GM03348 (cell line): ENCODE data around the gene AFP.
"Not testable (repeated sequence)": the region's sequence is repeated elsewhere in the genome, so short reads cannot be mapped to it uniquely, and the experiment has no call there.

ENCODE experiments used
- DNase-seq: peaks from one replicate; pipeline ENCODE4 v3.0.0; 2012; ENCODE audit warnings: low spot score

Gene AFP

DNA sequence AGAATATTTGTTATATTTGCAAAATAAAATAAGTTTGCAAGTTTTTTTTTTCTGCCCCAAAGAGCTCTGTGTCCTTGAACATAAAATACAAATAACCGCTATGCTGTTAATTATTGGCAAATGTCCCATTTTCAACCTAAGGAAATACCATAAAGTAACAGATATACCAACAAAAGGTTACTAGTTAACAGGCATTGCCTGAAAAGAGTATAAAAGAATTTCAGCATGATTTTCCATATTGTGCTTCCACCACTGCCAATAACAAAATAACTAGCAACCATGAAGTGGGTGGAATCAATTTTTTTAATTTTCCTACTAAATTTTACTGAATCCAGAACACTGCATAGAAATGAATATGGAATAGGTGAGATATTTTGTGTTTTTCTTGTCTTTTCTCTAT lies at the start of gene AFP:
AFP (plus strand) TSS at position 238 of the 400 bp plus-strand sequence; CDS start at position 280, 42 bp downstream.
- no peak for DNase-seq

DNA sequence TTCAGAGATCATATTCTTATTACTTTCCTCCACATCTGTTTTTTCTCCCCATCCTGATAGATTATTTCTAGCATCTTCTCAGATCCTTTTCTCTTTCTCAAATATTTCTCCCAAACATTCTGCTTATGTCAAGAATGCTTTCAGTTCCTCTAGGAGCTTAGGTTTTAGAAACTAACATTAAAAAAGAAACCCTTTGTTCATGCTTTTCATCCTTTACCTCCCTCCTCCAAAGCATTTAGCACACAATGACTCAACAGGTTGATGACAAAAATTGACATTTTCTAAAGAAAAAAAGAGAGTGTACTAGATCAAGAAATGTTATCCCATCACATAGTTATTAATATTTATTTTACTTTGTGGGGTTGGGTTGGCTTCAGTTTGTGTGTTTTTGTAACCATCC lies 48.5 kb upstream of the AFP start:
- DNase-seq: no peak

DNA sequence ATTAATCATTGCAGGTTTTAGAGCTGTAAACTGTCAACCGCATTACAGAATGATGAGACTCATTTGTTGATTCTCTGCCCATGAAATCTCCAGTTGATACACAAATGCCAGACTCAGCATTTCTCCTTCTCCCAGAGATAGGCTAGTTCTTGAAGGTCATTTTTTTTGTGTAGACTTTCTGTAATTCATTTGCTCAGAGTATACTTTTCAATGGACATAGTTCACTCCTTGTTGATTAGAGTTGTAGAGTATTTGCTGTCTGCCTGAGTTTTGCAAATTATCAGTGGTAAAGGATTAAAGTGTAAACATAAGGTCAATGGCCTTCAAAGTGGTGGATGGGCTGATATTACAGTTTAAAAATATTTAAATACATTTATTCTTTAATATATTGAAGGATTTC lies 47.1 kb upstream of the AFP start:
- DNase-seq: no peak

DNA sequence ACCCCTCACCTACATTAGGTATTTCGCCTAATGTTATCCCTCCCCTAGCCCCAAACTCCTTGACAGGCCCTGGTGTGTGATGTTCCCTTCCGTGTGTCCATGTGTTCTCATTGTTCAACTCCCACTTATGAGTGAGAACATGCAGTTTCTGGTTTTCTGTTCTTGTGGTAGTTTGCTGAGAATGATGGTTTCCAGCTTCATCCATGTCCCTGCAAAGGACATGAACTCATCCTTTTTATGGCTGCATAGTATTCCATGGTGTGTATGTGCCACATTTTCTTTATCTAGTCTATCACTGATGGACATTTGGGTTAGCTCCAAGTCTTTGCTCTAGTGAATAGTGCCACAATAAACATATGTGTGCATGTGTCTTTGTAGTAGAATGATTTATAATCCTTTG lies 46.4 kb upstream of the AFP start:
- DNase-seq: not testable (repeated sequence)

DNA sequence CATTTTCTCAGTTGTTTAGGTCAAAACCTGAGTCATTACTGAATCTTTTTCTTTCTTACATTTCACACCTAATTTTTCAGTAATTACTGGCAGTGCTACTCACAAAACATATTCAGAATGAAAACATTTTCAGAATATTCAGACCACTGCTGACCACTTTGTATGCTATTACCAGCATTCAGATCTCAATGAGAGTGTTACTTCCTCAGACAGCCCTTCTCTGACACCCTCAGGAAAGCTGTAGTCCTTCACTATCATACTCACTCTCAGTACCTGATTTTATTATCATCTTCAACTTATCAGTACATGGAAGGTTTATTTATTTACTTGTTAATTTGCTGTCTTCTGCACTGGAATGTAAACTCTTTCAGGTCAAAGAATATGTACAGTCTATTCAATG lies 44.2 kb upstream of the AFP start:
- no peak for DNase-seq

- DNase-seq: no peak
These were observed 43.1 kb upstream of the AFP start for GRCh38 chr4:73392936-73393335.

DNA sequence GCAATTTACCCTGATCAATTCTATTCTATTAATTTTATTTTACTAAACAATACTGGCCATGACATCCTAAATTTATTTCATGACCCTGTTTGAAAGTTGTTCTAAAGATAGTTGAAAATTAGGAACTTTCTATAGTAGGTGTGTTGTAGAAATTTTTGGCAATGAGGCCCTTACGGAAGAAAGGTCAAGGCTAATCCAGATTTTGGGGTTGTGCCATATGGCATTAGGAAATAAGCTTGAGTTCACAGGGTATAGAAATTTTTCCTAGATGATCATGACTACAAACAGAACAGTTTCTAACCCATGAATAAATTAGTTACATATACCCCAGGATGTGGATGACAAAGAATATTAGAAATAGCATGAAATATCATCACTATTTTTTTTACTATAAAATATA lies 39.7 kb upstream of the AFP start:
- no peak for DNase-seq

DNA sequence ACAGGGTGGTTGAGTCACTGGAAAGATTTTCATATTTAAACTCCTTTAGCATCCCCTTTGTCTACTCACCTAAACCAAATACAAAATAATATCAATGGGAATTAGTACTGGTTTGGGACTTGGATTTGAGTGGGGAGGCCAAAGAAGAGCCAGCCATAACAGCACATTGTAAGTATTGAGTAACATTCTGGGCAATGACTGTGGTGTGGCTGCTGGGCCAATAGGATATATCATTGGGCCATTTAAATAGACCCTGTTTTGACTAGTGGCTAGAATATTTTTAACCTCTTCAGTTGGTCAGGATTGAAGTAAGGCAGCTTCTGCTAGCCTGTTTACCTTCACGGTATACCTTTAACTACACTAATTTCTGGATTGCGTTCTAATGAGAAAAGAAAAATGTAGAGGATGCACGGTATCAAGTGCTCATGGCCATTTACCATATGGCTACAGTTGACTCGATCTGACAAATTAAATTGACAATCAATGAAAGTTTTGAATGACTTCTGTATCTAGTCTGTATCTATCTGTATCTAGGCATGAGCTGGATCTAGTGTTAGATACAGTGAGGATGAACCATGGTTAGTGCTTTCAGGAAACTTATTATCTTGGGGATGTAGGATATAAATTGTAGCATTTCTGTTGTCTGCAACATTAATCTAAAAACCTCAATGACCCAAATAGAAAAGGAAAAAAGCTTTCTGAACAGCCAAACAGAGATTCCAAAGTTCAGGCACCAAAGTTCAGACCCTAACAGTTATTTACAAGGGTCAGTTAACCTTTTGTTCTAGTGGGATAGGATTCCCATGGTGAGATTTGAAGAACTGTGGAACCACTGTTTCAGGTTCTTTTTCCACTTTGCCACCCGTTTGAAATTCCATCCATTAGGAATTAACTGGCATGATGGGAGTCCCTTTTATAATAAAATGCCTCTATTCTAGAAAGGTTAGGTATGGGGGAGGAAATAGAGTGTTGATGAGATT lies 38.7 kb upstream of the AFP start:
- DNase-seq: no peak

- DNase-seq: no peak
These were observed 34.6 kb upstream of the AFP start for GRCh38 chr4:73401412-73401811.

DNA sequence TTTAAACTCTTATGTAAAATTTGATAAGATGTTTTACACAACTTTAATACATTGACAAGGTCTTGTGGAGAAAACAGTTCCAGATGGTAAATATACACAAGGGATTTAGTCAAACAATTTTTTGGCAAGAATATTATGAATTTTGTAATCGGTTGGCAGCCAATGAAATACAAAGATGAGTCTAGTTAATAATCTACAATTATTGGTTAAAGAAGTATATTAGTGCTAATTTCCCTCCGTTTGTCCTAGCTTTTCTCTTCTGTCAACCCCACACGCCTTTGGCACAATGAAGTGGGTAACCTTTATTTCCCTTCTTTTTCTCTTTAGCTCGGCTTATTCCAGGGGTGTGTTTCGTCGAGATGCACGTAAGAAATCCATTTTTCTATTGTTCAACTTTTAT lies 32.0 kb upstream of the AFP start, which contains the start of gene ALB:
ALB (plus strand) TSS at position 246 of the 400 bp plus-strand sequence; CDS start at position 287, 41 bp downstream.
- no peak for DNase-seq

DNA sequence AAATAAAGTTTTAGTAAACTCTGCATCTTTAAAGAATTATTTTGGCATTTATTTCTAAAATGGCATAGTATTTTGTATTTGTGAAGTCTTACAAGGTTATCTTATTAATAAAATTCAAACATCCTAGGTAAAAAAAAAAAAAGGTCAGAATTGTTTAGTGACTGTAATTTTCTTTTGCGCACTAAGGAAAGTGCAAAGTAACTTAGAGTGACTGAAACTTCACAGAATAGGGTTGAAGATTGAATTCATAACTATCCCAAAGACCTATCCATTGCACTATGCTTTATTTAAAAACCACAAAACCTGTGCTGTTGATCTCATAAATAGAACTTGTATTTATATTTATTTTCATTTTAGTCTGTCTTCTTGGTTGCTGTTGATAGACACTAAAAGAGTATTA lies 31.6 kb upstream of the AFP start:
- no peak for DNase-seq

DNA sequence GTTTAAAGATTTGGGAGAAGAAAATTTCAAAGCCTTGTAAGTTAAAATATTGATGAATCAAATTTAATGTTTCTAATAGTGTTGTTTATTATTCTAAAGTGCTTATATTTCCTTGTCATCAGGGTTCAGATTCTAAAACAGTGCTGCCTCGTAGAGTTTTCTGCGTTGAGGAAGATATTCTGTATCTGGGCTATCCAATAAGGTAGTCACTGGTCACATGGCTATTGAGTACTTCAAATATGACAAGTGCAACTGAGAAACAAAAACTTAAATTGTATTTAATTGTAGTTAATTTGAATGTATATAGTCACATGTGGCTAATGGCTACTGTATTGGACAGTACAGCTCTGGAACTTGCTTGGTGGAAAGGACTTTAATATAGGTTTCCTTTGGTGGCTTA lies 30.9 kb upstream of the AFP start:
- DNase-seq: no peak

- no peak for DNase-seq
These were observed 29.5 kb upstream of the AFP start for GRCh38 chr4:73406548-73406875.

DNA sequence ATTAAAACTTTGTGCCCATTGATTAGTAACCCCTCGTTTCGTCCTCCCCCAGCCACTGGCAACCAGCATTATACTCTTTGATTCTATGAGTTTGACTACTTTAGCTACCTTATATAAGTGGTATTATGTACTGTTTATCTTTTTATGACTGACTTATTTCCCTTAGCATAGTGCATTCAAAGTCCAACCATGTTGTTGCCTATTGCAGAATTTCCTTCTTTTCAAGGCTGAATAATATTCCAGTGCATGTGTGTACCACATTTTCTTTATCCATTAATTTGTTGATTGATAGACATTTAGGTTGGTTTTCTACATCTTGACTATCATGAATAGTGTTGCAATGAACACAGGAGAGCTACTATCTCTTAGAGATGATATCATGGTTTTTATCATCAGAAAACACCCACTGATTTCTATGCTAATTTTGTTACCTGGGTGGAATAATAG lies 28.8 kb upstream of the AFP start:
- no peak for DNase-seq

DNA sequence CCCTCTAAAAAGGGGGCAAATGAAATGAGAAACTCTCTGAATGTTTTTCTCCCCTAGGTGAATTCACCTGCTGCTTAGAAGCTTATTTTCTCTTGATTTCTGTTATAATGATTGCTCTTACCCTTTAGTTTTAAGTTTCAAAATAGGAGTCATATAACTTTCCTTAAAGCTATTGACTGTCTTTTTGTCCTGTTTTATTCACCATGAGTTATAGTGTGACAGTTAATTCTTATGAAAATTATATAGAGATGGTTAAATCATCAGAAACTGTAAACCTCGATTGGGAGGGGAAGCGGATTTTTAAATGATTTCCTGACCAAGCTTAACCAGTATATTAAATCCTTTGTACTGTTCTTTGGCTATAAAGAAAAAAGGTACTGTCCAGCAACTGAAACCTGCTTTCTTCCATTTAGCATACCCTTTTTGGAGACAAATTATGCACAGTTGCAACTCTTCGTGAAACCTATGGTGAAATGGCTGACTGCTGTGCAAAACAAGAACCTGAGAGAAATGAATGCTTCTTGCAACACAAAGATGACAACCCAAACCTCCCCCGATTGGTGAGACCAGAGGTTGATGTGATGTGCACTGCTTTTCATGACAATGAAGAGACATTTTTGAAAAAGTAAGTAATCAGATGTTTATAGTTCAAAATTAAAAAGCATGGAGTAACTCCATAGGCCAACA lies 27.7 kb upstream of the AFP start:
- no peak for DNase-seq

DNA sequence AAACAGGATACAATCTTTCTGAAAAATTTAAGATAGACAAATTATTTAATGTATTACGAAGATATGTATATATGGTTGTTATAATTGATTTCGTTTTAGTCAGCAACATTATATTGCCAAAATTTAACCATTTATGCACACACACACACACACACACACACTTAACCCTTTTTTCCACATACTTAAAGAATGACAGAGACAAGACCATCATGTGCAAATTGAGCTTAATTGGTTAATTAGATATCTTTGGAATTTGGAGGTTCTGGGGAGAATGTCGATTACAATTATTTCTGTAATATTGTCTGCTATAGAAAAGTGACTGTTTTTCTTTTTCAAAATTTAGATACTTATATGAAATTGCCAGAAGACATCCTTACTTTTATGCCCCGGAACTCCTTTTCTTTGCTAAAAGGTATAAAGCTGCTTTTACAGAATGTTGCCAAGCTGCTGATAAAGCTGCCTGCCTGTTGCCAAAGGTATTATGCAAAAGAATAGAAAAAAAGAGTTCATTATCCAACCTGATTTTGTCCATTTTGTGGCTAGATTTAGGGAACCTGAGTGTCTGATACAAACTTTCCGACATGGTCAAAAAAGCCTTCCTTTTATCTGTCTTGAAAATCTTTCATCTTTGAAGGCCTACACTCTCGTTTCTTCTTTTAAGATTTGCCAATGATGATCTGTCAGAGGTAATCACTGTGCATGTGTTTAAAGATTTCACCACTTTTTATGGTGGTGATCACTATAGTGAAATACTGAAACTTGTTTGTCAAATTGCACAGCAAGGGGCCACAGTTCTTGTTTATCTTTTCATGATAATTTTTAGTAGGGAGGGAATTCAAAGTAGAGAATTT lies 26.8 kb upstream of the AFP start:
- no peak for DNase-seq

- DNase-seq: no peak
These were observed 26.0 kb upstream of the AFP start for GRCh38 chr4:73409978-73410548.

- DNase-seq: no peak
These were observed 24.9 kb upstream of the AFP start for GRCh38 chr4:73410916-73411730.

GRCh38 chr4:73411731-73412414 lies 24.1 kb upstream of the AFP start:
- no peak for DNase-seq

- no peak for DNase-seq
These were observed 22.7 kb upstream of the AFP start for GRCh38 chr4:73413294-73413755.

- no peak for DNase-seq
These were observed 21.1 kb upstream of the AFP start for GRCh38 chr4:73414936-73415271.
